WI38 (cell line): ENCODE measurements around the gene TACC3.

ENCODE experiments used
- H3K4me3 ChIP-seq: 2 replicates; pipeline ENCODE4 v1.5.1; 2011; ENCODE audit warnings: low read depth, mild to moderate bottlenecking, control low read depth, low read length
- CTCF ChIP-seq: IDR thresholded peaks from 2 replicates; pipeline ENCODE4 v1.5.1; 2012; ENCODE audit warnings: low read depth, mild to moderate bottlenecking, control low read depth, low read length

The TACC3 gene

GRCh38 chr4:1744552-1744951 is 23.2 kb downstream of the TACC3 start:
- no peak for TF ChIP-seq CTCF
- H3K4me3 ChIP-seq, result no peak overlapping the region

- TF ChIP-seq CTCF, result no peak
- no peak overlapping the region for H3K4me3 ChIP-seq
These were observed 23.8 kb downstream of the TACC3 start for GRCh38 chr4:1745165-1745564.

GRCh38 chr4:1745697-1746096 is 24.4 kb downstream of the TACC3 start:
- H3K4me3 ChIP-seq, result no peak overlapping the region
- TF ChIP-seq CTCF, result no peak

- TF ChIP-seq CTCF, result peak; percentile 91
- no peak overlapping the region for H3K4me3 ChIP-seq
These were observed 25.0 kb downstream of the TACC3 start for GRCh38 chr4:1746265-1746691.

- H3K4me3 ChIP-seq, result no peak overlapping the region
- no peak for TF ChIP-seq CTCF
These were observed 25.7 kb downstream of the TACC3 start for GRCh38 chr4:1746919-1747602.

- H3K4me3 ChIP-seq, result no peak overlapping the region
- TF ChIP-seq CTCF, result no peak
These were observed 26.3 kb downstream of the TACC3 start for GRCh38 chr4:1747603-1747967.

GRCh38 chr4:1748465-1748995 is 27.2 kb downstream of the TACC3 start:
- H3K4me3 ChIP-seq, result no peak overlapping the region

More at GRCh38 chr4:1748465-1748995, 27.2 kb downstream of the TACC3 start:
- TF ChIP-seq CTCF, result peak; percentile 63
